GM21526 (cell line): Measurements from ENCODE around the gene IRF8.
"Not testable (repeated sequence)": the region's sequence is repeated elsewhere in the genome, so short reads cannot be mapped to it uniquely, and the experiment has no call there.

Experiments used
- ATAC-seq: cut with Tn5 transposase; IDR thresholded peaks from one replicate; pipeline ENCODE4 v1.9.1; 2021; ENCODE audit warnings: moderate library complexity; ENCODE audit not compliant: unreplicated experiment, low FRiP score

The IRF8 gene

DNA sequence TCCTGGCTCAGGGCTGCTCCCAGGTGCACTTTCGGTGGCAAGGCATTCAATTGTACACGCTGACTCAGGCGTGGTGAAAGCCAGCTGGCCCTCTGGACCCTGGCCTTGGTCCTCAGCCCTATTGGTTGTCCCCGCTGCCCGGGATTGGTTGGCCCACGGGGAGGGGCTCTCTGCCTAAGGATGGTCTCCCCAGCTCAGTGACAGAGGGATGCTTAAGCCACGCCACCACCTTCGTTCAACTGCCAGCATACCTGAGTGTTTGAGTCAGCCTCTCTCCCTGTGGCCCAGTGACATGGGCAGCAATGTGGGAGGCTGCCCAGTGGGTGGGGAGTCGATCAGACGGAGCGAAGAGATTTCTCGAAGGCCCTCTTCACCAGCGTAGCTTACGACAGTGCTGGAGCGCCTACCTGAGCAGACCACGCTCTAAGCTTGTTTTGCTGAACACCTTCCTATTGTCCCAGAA is 30.3 kb downstream of the IRF8 start:
- no peak for ATAC-seq

DNA sequence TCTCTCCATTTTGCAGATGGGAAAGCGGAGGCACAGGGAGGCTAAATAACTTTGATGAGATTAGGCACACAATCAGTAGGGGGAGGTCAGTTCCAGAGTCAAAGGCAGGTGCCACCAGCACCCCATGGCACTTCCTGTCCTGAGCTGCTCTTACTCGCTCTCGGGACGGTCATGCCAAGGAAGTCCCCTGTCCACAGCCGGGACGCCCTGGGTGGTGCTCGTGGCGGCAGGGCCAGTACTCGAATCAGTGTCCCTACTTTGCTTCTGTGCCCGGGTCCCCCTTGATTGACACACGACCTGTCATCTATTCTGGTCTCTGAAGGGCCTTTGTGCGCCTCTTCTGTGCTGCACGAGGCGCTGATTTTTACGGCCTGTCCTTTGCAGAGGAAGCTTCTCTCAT is 31.3 kb downstream of the IRF8 start:
- ATAC-seq: no peak

DNA sequence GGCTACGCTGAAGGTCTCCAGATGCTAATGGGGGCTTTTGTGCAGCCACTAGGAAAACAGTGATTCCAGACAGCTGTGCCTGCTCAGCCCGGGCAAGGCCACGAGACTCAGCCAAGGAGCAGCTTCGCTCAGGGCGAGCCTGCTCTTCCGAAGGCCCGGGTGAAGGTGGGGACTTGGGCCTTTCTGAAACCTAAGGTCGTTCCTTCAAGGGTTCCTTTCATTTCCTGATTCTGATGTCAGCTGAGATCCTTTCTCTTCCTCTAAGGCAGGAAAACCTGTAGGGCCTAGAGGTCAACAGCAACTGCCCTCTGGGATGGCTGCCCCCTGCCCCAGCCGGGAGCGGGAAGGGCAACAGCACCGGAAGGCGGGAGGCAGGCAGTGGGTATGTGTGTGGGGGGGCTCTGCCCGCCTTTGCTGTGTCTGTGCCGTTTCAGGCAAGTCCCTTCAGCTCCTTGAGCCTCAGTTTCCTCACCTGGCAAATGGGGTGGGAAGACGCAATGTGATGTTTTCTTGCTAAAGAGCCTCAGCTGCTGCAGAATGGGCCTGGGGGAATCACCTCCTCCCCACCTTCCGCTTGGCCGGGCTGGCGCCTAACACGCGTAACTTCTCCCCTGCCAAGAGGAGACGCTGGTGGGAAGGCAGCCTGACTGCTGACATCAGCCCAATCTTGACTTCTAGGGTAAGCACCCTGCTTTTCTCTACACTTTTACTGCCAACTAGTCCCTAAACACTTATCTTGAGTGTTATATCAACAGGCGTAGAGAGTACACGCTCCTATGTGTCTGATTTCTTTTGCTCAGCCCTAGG is 32.8 kb downstream of the IRF8 start:
- ATAC-seq: no peak

DNA sequence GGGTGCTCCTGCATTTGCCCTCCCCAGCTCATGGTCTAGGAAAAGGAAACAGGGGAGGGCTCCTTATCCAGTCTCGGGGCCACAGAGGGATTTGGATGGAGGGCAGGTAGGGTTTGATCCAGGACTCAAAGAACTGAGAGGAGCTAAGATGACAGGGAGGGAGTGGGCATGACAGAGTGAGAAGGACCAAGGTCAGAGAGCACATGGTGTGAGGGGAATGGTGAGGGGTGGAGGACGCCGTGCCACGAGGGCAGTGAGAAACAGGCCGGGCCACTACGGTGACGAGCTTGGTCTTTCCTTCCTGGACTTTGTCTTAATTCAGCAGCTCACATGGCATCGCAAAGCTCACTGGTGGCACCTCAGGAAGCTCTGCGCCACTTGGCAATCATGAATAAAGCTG is 35.2 kb downstream of the IRF8 start:
- ATAC-seq: no peak

DNA sequence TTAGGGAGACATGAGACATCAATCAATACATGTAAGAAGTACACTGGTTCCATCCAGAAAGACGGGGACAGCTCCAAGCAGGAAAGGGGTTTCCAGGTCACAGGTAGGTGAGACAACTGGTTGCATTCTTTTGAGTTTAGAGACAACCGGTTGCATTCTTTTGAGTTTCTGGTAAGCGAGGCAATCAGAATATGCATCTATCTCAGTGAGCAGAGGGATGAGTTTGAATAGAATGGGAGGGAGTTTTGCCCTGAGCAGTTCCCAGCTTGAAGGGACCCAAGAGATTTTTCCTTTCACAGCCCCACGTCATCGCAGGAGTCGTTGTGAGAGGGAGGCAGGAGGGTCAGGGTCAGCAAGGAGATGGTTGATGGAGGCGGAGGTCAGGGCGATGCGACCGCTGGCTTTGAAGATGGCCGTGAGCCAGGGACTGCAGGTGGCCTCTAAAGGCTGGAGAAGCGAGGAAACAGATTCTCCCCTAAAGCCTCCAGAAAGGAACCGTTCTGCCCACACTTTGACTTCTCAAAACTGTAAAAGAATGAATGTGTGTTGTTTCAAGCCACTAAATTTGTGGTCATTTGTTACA is 36.5 kb downstream of the IRF8 start:
- ATAC-seq: no peak

DNA sequence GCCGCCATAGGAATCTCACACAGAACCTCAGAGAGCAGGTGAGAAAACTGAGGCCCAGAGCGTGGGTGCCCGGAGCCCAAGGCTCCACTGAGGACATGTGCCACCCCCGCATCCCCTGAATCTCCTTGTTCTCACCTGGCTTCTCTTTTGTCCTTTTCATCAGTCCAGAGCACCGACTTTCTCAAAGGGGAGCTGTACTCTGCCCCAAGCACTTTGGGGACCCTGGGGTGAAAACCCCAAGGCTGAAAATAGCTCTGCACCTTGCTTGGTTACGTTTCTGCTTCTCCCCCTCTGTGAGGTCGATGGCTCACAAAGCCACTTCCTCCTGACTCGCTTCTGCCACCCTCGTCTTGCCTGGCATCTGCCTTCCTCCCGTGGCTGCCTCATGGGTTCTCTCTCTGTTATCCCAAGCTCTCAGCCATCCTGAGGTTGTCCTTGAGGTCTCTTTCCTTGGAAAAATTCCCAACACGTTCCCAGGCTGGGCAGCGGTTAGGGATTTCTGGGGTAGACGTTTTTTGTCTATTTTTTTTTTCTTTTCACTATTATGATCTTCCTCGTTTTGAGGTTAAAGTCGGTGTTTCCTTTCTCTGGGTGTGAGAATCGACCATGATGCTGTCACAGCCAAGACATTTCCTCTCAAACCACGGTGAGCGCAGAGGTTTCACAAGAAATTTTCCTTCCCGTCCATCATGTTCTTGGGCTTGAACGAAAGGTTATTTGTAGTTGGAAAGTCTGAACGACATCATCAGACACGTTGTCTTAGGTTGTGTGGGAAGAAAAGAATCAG is 37.2 kb downstream of the IRF8 start:
- peak; percentile 52 for ATAC-seq

DNA sequence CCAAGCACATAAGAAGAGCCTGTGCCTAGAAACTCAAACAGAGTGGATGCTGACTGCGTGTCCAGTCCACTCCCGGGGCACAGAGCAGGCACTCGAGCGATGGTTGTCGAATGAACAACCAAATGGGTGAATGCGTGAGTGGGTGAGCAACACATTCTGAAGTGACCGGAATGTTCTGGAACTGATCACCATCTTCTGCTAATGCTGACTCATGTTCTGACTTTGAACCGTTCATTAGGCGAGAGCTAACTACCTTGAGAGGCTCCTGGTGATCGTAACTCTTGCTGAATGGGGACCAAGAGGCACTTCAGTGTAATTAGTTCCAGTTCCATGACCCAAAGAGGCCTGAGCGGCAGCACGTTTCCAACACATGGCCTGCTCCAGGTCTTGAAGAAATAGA is 37.9 kb downstream of the IRF8 start:
- ATAC-seq: peak; percentile 3

DNA sequence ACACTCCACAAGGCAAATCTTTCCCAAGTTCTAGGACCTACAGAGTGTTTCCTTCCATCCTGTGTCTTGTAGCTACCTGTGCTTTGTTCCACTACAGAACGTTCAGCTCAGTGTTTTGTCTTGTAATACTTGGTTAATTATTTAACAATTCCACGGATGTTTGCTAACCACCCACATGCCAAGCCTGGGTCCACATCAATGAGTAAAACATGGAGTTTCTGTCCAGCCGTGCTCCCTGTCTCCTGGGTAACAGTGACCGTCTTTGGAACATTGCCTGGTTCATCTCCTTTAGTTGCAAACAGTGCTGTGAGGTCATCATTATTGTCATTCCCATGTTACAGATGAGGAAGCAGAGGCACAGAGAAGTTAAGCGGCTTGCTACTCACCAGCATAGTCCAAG is 41.3 kb downstream of the IRF8 start:
- no peak for ATAC-seq

DNA sequence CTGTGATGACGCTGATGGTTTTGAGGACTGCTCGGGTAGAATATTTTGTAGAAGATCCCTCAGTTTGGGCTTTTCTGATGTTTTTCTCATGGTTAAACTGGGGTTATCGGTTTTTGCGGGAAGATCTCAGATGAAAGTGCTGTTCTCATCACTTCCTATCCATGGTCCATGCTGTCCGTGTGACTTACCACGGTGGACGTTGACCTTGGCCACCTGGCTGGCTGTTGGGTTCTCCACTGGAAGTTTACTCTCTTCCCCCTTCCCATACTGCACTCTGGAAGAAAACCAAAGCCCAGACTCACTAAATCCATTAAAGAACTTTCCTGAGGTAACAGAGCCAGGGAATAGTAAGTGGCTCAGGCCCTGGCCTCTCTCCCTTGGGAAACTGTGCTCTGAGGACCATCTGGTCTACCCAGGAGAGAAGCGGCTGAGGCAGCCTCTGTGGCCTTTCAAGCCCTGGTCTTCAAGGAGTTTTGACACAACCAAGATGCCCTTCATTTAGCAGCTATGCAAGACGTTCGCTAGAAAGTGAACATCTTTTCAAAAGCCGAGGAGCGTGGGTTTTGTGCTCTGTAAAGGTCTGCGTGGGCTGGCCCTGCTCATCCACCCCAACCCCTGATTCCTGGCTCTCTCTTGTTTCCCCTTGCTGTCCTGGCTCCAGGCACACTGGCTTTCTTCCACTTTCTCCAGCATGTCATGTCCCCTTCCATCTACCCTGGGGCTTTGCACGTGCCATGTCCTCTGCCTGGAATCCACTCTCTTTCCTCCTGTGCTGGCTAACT is 43.1 kb downstream of the IRF8 start:
- ATAC-seq: no peak

DNA sequence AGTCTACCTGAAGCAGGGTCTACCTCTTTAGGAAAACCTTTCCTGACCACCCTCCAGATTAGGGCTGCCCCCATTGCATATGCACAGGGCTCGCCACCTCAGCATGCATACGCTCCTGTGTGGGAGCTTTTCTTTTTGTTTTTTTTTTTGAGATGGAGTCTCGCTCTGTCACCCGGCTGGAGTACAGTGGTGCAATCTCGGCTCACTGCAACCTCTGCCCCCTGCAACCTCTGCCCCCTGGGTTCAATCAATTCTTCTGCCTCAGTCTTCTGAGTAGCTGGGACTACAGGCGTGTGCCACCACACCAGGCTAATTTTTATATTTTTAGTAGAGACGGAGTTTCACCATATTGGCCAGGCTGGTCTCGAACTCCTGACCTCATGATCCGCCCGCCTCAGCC is 43.7 kb downstream of the IRF8 start:
- not testable (repeated sequence) for ATAC-seq

DNA sequence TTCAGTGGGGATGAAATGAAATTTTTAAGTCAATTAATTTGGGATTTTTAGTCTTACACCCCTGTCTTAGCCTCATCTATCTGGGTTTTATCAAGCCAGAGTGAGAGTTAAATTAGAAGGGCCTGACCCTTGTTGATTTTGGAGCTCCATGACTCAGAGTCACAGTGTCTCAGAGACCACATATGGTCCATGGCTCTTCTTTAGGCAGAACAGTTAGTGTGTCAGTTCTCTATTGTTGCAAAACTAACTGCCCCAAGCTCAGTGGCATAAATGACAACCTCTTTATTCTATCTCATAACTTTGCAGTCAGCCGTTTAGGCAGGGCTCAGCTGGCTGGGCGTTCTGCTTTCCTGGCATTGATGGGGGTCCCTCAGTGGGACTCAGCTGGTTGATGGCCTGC is 44.7 kb downstream of the IRF8 start:
- no peak for ATAC-seq

DNA sequence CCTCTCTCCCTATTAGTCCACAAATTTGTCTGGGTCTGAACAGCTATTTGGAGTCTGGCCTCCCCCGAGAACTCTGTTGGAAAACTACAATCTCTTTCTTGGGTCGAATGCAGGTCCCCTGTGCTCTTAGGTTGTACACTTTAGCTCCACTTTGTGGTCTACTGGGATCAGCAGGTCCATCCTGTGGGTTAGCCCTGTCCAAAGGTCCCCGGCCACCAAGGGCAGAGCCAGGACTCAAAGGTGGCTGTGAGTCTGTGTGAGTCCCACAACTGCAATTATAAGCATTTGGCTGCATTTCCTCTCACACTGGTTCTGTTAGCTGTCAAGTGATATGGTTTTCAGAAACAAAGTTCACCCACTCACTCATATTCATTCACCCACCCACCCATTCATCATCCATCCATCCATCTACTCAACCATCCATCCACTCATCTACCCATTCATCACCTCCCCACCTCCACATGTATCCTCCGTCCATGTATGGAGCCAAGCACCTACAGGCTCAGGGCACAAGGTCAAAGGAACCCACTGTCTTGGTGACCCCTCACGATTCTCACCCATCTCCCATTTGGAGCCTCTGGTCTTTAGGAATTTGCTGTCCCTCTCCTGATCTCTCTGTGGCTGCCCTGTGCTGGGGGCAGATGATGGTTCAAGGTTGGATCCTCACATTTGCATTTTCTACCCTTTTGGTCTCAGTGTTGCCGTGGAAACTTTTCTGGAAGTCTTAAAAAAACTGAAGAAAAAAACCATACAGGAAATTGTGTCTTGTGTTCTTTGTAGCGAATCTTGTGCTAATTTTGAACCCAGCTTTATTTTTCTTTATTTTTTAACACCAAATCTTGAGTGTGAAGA is 45.8 kb downstream of the IRF8 start:
- ATAC-seq: no peak

DNA sequence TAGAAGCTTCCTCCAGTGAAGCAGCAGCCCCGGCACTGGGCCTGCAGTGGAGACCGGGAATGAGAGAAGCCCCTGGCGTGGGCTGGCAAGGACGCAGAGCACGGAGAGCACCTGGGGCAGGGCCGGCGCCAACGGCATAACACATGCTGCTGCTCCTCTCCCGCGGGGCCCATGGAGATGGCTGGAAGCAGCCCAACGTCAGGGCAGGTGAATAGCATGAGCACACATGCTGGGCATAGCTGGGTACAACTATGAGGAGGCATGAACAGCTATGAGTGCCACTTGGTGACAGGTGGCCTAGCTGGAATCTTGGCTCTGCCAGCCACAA is 46.4 kb downstream of the IRF8 start:
- no peak for ATAC-seq

DNA sequence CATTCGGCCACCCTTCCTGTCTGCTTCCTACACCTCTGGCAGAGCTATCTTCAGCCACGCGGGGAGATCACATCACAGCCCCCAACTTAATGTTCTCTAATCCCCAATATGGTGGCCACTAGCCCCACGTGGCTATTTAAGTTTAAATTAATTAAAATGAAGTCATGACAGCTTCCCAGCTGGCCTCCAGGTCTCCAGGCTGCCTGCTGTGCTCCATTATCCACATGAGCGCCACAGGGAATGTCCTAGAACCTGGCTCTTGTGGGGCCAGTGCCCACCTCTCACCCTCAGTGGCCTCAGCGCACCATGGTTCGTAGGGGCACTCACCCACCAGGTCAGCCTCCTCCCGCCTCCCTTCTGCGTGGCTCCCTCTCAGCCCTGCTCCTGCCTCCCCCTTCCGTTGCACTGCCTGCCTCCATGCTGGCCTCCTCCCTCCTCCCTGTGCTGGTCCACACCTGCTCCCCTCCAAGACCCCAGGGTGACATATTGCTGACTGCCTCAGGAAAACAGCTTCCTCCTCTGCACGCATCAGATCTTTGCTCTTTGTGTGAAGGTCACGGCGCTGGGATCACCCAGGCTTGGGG is 47.7 kb downstream of the IRF8 start:
- ATAC-seq: no peak

DNA sequence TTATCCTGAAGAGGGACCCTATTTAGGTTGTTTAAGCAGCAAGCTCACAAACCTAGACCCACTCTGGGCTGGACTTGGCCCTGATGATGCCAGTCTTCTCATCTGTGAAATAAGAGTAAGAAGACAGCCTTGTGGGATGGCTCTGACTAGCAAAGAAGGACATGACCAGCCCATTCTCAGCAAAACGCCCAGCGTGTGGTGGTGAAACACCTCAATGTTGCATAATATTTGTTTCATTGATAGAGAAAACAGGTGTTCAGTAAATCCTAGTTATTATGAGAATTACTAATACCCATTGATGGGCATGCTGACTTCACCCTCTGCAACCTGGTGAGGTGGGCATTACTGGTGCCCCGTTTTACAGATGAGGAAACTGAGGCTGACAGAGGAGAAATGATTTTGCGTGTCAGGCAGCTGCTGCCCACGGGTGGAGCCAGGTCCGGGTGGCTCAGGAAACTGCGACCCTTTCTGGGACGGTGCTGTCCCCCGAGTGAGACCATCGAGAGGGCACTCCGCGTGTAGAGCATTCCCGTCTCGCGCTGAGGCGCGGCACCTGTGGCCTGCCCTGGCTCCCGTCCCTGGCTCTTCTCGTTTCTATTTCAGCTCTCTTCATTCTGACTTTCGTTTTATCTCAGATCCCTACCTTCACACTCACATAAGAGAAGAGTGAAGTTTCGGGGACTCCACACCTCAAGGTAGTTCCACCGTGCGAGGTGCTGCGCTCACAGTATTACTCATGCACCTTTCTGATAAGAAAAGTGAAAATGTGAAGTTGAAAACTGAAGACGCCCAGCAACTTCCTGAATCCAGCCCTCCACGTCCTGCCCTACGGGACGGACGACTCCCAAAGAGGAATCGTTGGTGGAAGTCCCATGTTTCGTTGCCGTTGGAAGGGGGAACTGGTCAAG is 48.5 kb downstream of the IRF8 start:
- peak; percentile 76 for ATAC-seq

DNA sequence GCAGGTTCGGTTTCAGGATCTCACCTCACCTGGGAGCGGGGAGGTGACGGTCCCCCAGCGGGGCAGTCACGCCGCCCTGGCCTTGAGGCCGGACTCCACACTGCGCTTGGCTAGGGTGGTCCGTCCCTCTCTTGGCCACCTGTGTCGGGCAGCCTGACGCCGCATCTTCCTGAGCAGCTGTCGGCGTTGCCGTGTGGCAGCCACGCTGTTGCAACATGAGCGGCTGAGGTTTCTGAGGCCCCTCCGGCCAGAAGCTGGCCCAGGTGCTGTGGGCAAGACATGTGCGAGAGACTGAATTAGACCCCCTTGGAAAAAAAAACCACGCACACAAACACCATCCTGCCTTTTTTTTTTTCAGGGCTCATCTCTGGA is 49.2 kb downstream of the IRF8 start:
- ATAC-seq: peak; percentile 21

DNA sequence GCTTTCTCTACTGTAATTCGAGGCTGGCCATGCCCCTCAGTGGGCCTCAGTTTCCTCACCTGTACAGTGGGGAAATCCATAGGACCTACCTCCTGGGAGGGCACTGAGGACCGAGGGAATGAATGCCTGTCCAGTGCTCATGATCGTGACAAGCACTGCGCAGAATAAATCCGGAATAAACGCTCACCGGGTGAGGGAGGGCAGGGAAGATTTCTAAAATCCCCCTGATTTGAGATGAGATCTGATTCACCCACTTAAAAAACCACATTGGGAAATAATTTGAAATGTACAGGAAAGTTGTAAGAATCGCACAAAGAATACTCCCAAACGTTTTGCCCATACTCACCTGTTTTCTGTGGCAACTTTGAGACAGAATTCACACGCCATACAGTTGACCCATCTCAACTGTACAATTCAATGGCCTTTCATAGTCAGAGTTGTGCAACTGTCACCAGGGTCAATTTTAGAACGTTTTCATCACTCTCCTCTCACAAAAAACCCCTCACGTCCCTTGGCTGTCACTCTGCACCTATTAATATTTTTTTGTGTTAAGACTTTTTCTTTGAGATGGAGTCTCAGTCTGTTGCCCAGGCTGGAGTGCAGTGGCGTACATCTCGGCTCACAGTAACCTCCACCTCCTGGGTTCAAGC is 49.8 kb downstream of the IRF8 start:
- no peak for ATAC-seq
